Measurements from ENCODE around the gene NPY4R2.
"Not testable (repeated sequence)": the region's sequence is repeated elsewhere in the genome, so short reads cannot be mapped to it uniquely, and the experiment has no call there.

DNA sequence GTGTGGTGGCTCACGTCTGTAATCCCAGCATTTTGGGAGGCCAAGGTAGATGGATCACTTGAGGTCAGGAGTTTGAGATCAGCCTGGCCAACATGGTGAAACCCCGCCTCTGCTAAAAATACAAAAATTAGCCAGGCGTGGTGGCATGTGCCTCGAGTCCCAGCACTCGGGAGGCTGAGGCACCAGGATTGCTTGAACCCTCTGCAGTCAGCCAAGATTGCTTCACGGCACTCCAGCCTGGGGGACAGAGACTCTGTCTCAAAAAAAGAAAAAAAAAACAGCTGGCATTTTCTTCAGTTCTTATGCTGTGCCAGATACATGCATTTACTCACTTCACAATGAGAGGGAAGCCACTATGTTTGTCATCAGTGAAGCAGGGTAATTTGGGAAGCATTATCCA, 22.9 kb downstream of the NPY4R2 start:
- TF ChIP-seq, protein P1, sequence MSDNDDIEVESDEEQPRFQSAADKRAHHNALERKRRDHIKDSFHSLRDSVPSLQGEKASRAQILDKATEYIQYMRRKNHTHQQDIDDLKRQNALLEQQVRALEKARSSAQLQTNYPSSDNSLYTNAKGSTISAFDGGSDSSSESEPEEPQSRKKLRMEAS (IDR thresholded peaks at IDR 0.05; ENCODE audit: insufficient read depth, insufficient read length): not testable (repeated sequence)
- TF ChIP-seq, protein P2, sequence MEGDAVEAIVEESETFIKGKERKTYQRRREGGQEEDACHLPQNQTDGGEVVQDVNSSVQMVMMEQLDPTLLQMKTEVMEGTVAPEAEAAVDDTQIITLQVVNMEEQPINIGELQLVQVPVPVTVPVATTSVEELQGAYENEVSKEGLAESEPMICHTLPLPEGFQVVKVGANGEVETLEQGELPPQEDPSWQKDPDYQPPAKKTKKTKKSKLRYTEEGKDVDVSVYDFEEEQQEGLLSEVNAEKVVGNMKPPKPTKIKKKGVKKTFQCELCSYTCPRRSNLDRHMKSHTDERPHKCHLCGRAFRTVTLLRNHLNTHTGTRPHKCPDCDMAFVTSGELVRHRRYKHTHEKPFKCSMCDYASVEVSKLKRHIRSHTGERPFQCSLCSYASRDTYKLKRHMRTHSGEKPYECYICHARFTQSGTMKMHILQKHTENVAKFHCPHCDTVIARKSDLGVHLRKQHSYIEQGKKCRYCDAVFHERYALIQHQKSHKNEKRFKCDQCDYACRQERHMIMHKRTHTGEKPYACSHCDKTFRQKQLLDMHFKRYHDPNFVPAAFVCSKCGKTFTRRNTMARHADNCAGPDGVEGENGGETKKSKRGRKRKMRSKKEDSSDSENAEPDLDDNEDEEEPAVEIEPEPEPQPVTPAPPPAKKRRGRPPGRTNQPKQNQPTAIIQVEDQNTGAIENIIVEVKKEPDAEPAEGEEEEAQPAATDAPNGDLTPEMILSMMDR (IDR thresholded peaks at IDR 0.05; ENCODE audit: extremely low read depth in 1 of 2, insufficient read depth in 1 of 2, low read depth in 1 of 2, low read length in 2 of 2): not testable (repeated sequence)
- TF ChIP-seq EZH2 (IDR thresholded peaks at IDR 0.05; ENCODE audit: borderline replicate concordance, low read depth, low read length, severe bottlenecking); POLR2A (IDR thresholded peaks at IDR 0.05; ENCODE audit: low read depth, low read length): not testable (repeated sequence)

Data from endothelial cell of umbilical vein (primary cell).